ENCODE results near the gene EXT2. TPM values are rescaled to one million over a fixed set of nuclear protein-coding genes. Genes with fewer than 3 reads are reported as not detected.

Gene EXT2
- total RNA-seq, 1 experiment from 2014 or later: 42.9 TPM

- peaks cover 3 to 19% of the 10 kb centered on the region in 2 experiments; a peak in 3 of 4 replicates for H3K4me1 Mint-ChIP-seq
- no peaks in the 10 kb centered on the region for H3K9me3 ChIP-seq (ENCODE audit: control insufficient read depth, low read depth, low read length)
- H3K36me3 Mint-ChIP-seq (ENCODE audit: insufficient read depth in 1 of 3, low read depth in 3 of 3): no peaks in the 10 kb centered on the region
- H3K27ac Mint-ChIP-seq: no peak overlapping the region
- no peaks in the 10 kb centered on the region for H3K27me3 ChIP-seq (ENCODE audit: insufficient read depth, low read length)
- H4K5ac ChIP-seq (ENCODE audit: insufficient read length, low read depth, low read length): no peak overlapping the region
- H3K4me2 ChIP-seq (ENCODE audit: insufficient read depth, insufficient read length, low read length): no peak overlapping the region
- no peak overlapping the region for H3K56ac ChIP-seq (ENCODE audit: insufficient read length, low read depth, low read length)
- no peak overlapping the region for H2AK5ac ChIP-seq (ENCODE audit: insufficient read length, low read length)
- no peak overlapping the region for H2AFZ ChIP-seq (ENCODE audit: low read length)
- TF ChIP-seq CTCF (conservative IDR thresholded peaks at IDR 0.05): no peak
- peaks cover 7% of the 10 kb centered on the region for H3K27me3 Mint-ChIP-seq (ENCODE audit: low read depth)
- H3K23ac ChIP-seq (ENCODE audit: insufficient read length, low read depth, low read length): no peak overlapping the region
- no peak overlapping the region for H4K8ac ChIP-seq (replicated peaks; ENCODE audit: insufficient read length, low read depth, low read length)
- H3K4ac ChIP-seq (ENCODE audit: low read depth, low read length): no peak overlapping the region
- no CpG with 5 or more reads among the region's 24 CpGs for WGBS (ENCODE audit: extremely low coverage, insufficient read length, low lambda C conversion rate)
- H3K18ac ChIP-seq (ENCODE audit: insufficient read length, low read depth, low read length): no peak overlapping the region
- H3K23me2 ChIP-seq (ENCODE audit: insufficient read length, low read depth, low read length, poor library complexity, severe bottlenecking): no peaks in the 10 kb centered on the region
- H3K79me2 ChIP-seq (ENCODE audit: insufficient read depth, low read length): no peaks in the 10 kb centered on the region
- no peak for DNase-seq
- H3K9ac ChIP-seq (ENCODE audit: extremely low read depth, insufficient read length, low read length): no peak overlapping the region
- no peak overlapping the region for H2BK12ac ChIP-seq (ENCODE audit: insufficient read length, low read depth, low read length)
- no peak overlapping the region for H2BK20ac ChIP-seq (ENCODE audit: low read depth, low read length, poor library complexity, severe bottlenecking)
- H4K91ac ChIP-seq (ENCODE audit: insufficient read length, low read depth, low read length): no peak overlapping the region
- H3K79me1 ChIP-seq (ENCODE audit: insufficient read depth, low read depth, low read length, poor library complexity, severe bottlenecking): no peaks in the 10 kb centered on the region
- H3K4me3 Mint-ChIP-seq: no peak overlapping the region
- no peaks in the 10 kb centered on the region for H3K9me3 Mint-ChIP-seq
- no peaks in the 10 kb centered on the region for H3K4me1 ChIP-seq (ENCODE audit: insufficient read depth, low read length)
- no peak overlapping the region for H2BK5ac ChIP-seq (ENCODE audit: insufficient read length, low read length)
- no peak overlapping the region for H3K27ac ChIP-seq (ENCODE audit: insufficient read length, low read depth, low read length)
- no peaks in the 10 kb centered on the region for H4K20me1 ChIP-seq (ENCODE audit: control insufficient read depth, insufficient read depth, insufficient read length)
- H3T11ph ChIP-seq (ENCODE audit: low read length): no peak overlapping the region
- no peak overlapping the region for H2BK15ac ChIP-seq (ENCODE audit: low read depth, low read length)
- H2BK120ac ChIP-seq (ENCODE audit: low read depth, low read length, poor library complexity, severe bottlenecking): no peak overlapping the region
- H3K14ac ChIP-seq (ENCODE audit: insufficient read depth, low read length): no peak overlapping the region
Measured at GRCh38 chr11:44267006-44267749, 171.7 kb downstream of the EXT2 start.
